Measurements from ENCODE around the gene LRRC74B.
"Not testable (repeated sequence)": the region's sequence is repeated elsewhere in the genome, so short reads cannot be mapped to it uniquely, and the experiment has no call there.

The LRRC74B gene

DNA sequence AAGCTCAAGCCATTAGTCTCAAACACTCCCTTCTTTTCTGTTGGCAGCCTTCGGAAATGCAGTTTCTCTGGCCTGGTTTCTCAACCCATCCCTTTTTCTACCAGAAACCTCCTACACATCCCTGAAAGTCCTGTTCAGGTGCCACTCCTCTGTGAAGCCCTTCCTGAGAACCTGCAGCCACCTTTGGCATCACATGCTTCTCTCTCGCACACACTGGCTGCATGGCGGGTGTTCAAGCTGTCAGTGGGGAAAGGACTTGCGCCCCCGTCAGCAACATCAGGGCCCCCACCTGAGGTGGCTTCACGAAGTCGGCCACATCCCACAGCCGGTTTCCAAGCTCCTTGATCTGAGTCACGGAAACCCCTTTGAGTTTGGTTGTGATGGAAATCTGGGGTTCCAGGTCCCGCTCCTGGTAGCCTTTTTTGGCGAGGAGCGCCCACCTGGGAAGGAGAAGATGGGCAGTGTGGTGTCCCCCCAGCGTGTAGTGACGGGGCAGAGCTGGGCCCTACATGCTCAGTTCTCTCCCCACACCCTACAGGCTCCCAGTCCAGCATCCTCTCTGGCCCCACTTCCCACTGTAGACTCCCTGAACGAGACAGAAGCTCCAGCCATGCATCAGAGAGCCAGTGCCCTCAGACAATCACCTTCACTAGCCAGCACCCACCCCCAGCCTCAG, 1.7 kb upstream of the LRRC74B start:
- Histone ChIP-seq H3K27me3 (ENCODE audit: control insufficient read depth, insufficient read depth, low read length) (no peaks in the 10 kb centered on the region), H3K9ac (ENCODE audit: low read length) (no peak overlapping the region), H3K9me3 (ENCODE audit: control insufficient read depth, low read length) (no peaks in the 10 kb centered on the region), H3K4me1 (ENCODE audit: control insufficient read depth, insufficient read depth, low read length) (peaks cover 32% of the 10 kb centered on the region), H3K4me3 (ENCODE audit: low read length) (no peak overlapping the region), H3K36me3 (ENCODE audit: control insufficient read depth, insufficient read depth, low read length) (no peaks in the 10 kb centered on the region)

GRCh38 chr22:21044931-21045584, 688 bp upstream of the LRRC74B start:
- Histone ChIP-seq H3K9ac (ENCODE audit: low read length) (peak overlapping the region; percentile 25), H3K27me3 (ENCODE audit: control insufficient read depth, insufficient read depth, low read length) (no peaks in the 10 kb centered on the region), H3K4me1 (ENCODE audit: control insufficient read depth, insufficient read depth, low read length) (peaks cover 32% of the 10 kb centered on the region), H3K9me3 (ENCODE audit: control insufficient read depth, low read length) (no peaks in the 10 kb centered on the region), H3K36me3 (ENCODE audit: control insufficient read depth, insufficient read depth, low read length) (no peaks in the 10 kb centered on the region), H3K4me3 (ENCODE audit: low read length) (no peak overlapping the region)

GRCh38 chr22:21047035-21047661, 1.4 kb downstream of the LRRC74B start:
- H3K4me1 ChIP-seq (ENCODE audit: control insufficient read depth, insufficient read depth, low read length) = peaks cover 32% of the 10 kb centered on the region
- no peaks in the 10 kb centered on the region for H3K9me3 ChIP-seq (ENCODE audit: control insufficient read depth, low read length)
- no peak overlapping the region for H3K9ac ChIP-seq (ENCODE audit: low read length)
- no peaks in the 10 kb centered on the region for H3K27me3 ChIP-seq (ENCODE audit: control insufficient read depth, insufficient read depth, low read length)
- no peak overlapping the region for H3K4me3 ChIP-seq (ENCODE audit: low read length)
- no peaks in the 10 kb centered on the region for H3K36me3 ChIP-seq (ENCODE audit: control insufficient read depth, insufficient read depth, low read length)

DNA sequence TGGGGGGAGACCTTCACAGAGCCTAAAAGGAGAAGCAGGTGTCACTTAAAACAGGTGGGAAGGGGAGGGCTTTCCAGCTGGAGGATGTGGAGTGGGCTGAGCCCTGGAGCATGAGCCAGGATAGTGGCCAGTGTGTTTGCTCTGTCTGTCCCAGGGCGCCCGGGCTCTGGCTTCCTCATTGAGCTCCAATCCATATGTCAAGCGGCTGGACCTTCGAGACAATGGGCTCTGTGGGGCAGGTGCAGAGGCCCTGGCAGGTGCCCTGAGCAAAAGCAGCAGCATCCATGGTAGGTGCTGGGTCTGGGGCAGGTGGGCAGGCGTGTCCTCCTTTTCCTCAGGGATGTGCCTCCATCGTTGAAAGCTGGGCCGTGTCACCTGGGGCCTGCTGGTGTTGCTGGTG, 2.0 kb downstream of the LRRC74B start:
- H3K4me1 ChIP-seq (ENCODE audit: control insufficient read depth, insufficient read depth, low read length) = peaks cover 32% of the 10 kb centered on the region
- H3K4me3 ChIP-seq (ENCODE audit: low read length) = no peak overlapping the region
- no peak overlapping the region for H3K9ac ChIP-seq (ENCODE audit: low read length)
- no peaks in the 10 kb centered on the region for H3K36me3 ChIP-seq (ENCODE audit: control insufficient read depth, insufficient read depth, low read length)
- H3K9me3 ChIP-seq (ENCODE audit: control insufficient read depth, low read length) = no peaks in the 10 kb centered on the region
- H3K27me3 ChIP-seq (ENCODE audit: control insufficient read depth, insufficient read depth, low read length) = no peaks in the 10 kb centered on the region

DNA sequence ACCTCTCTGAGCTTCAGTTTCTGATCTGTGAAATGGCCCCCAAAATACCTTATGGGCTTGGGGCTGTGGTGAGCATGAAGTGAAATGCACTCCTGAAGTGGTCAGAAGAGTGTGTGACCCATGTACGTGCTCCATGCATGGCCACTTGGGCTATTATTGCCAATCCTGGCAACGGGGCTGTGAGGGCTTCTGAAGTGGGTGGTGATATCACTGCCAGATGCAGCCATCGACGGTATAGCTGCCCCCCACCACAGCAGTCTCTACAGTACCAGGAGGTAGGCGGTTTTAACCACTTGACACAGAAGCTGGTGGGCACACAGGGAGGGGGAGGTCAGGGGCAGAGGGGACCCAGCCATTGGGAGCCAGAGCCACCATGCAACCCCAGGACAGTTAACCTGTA, 2.7 kb downstream of the LRRC74B start:
- not testable (repeated sequence) for H3K27me3 ChIP-seq (ENCODE audit: control insufficient read depth, insufficient read depth, low read length); H3K4me3 ChIP-seq (ENCODE audit: low read length); H3K36me3 ChIP-seq (ENCODE audit: control insufficient read depth, insufficient read depth, low read length); H3K9ac ChIP-seq (ENCODE audit: low read length); H3K9me3 ChIP-seq (ENCODE audit: control insufficient read depth, low read length)
- H3K4me1 ChIP-seq (ENCODE audit: control insufficient read depth, insufficient read depth, low read length) = peaks cover 27% of the 10 kb centered on the region

DNA sequence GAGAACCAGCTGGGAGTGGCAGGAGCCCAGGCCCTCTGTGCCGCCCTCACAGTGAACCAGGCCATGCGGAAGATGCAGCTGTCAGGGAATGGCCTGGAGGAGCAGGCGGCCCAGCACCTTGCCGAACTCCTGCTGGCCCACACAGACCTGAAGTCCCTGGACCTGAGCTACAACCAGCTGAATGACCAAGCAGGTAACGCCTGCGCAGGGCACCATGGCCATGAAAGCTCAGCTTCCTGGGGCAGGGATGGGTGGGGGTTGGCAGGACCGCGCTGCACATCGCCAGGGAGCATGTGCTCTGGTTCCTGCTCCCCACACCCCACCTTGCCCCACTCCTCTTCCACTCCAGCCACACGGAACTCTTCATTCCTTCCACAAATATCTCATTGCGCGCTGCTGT, 3.2 kb downstream of the LRRC74B start:
- H3K4me3 ChIP-seq (ENCODE audit: low read length); H3K36me3 ChIP-seq (ENCODE audit: control insufficient read depth, insufficient read depth, low read length); H3K9me3 ChIP-seq (ENCODE audit: control insufficient read depth, low read length); H3K27me3 ChIP-seq (ENCODE audit: control insufficient read depth, insufficient read depth, low read length); H3K9ac ChIP-seq (ENCODE audit: low read length): not testable (repeated sequence)
- H3K4me1 ChIP-seq (ENCODE audit: control insufficient read depth, insufficient read depth, low read length) = peaks cover 22% of the 10 kb centered on the region

- no peaks in the 10 kb centered on the region for H3K36me3 ChIP-seq (ENCODE audit: control insufficient read depth, insufficient read depth, low read length)
- H3K4me1 ChIP-seq (ENCODE audit: control insufficient read depth, insufficient read depth, low read length) = peaks cover 4% of the 10 kb centered on the region
- no peak overlapping the region for H3K4me3 ChIP-seq (ENCODE audit: low read length)
- peaks cover 6% of the 10 kb centered on the region for H3K27me3 ChIP-seq (ENCODE audit: control insufficient read depth, insufficient read depth, low read length)
- no peak overlapping the region for H3K9ac ChIP-seq (ENCODE audit: low read length)
- no peaks in the 10 kb centered on the region for H3K9me3 ChIP-seq (ENCODE audit: control insufficient read depth, low read length)
These were observed 5.5 kb downstream of the LRRC74B start for GRCh38 chr22:21051145-21051830.

DNA sequence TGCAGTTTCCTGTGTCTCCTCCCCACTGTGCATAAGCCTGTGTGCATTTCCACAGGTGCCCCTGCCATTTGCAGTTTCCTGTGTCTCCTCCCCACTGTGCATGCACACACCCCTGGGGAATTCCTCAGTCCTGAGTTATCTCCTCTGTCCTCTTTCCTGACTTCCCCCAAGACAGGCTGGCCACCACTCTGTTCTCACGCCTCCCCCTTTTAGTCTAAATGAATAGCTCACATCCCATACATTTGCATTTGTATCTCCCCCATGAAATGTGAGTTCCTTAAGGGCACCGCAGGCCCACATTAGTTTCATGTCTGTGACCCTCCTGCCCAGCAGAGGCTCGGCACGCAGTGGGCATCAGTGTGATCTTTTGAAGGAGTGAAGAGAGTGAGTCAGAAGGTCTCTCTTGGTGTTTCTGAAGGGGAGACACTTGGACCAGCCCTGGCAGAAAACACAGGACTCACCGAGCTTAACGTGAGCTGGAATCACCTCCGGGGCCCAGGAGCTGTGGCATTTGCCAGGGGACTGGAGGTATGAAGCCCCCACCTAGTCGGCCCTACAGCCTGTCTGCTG, 6.2 kb downstream of the LRRC74B start:
- Histone ChIP-seq H3K9ac (ENCODE audit: low read length) (no peak overlapping the region), H3K9me3 (ENCODE audit: control insufficient read depth, low read length) (no peaks in the 10 kb centered on the region), H3K4me3 (ENCODE audit: low read length) (no peak overlapping the region), H3K4me1 (ENCODE audit: control insufficient read depth, insufficient read depth, low read length) (peaks cover 4% of the 10 kb centered on the region), H3K36me3 (ENCODE audit: control insufficient read depth, insufficient read depth, low read length) (no peaks in the 10 kb centered on the region), H3K27me3 (ENCODE audit: control insufficient read depth, insufficient read depth, low read length) (peaks cover 9% of the 10 kb centered on the region)

DNA sequence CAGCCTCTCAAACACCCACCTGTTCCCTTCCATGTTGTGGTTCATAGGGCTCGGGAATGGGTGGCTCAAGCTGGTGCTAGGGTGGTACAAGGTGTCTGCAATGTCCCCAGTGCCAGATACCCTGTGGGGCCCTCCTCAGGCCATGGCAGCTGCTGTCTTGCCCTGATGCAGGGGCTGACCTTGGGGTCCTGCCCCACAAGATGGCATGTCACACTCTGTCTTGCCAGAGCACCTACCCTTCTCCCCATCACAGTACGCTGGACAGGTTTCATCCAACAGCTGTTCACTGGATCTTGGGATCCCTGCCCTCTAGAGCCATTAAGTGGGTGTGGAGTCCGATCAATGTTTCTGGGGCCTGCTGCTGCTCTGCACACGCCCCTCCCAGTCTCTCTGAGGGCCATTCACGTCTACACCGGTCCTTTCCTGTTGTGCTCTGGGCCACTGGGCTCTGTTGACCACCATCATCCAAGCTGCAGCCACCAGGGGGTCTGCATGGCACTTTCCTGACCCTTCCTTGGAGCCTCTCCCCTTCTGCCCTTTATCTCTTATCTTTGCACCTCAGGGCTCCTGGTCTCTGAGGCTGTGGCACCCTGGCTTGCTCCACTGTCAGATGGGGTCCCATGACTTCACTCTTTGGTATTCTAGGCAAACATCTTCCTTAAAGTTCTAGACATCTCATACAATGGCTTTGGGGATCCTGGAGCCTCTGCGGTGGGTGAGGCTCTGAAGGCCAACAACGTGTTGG, 7.1 kb downstream of the LRRC74B start:
- no peaks in the 10 kb centered on the region for H3K36me3 ChIP-seq (ENCODE audit: control insufficient read depth, insufficient read depth, low read length)
- H3K9me3 ChIP-seq (ENCODE audit: control insufficient read depth, low read length) = no peaks in the 10 kb centered on the region
- peaks cover 12% of the 10 kb centered on the region for H3K27me3 ChIP-seq (ENCODE audit: control insufficient read depth, insufficient read depth, low read length)
- H3K9ac ChIP-seq (ENCODE audit: low read length) = no peak overlapping the region
- H3K4me1 ChIP-seq (ENCODE audit: control insufficient read depth, insufficient read depth, low read length) = peaks cover 4% of the 10 kb centered on the region
- no peak overlapping the region for H3K4me3 ChIP-seq (ENCODE audit: low read length)

- Histone ChIP-seq H3K4me1 (ENCODE audit: control insufficient read depth, insufficient read depth, low read length) (peaks cover 4% of the 10 kb centered on the region), H3K27me3 (ENCODE audit: control insufficient read depth, insufficient read depth, low read length) (peaks cover 12% of the 10 kb centered on the region), H3K9me3 (ENCODE audit: control insufficient read depth, low read length) (no peaks in the 10 kb centered on the region), H3K36me3 (ENCODE audit: control insufficient read depth, insufficient read depth, low read length) (no peaks in the 10 kb centered on the region), H3K4me3 (ENCODE audit: low read length) (no peak overlapping the region), H3K9ac (ENCODE audit: low read length) (no peak overlapping the region)
These were observed 8.4 kb downstream of the LRRC74B start for GRCh38 chr22:21054046-21054713.
